BE2C (cell line): ENCODE data around the gene ZRANB1.

Experiments used
- DNase-seq: peaks from one replicate; pipeline ENCODE4 v3.0.0-alpha.2; 2020
- H3K27me3 ChIP-seq: fragments of 250-450 bp; sonication (Bioruptor Pico); 2 replicates; pipeline ENCODE4 v1.5.1; 2020; ENCODE audit warnings: mild to moderate bottlenecking
- H3K36me3 ChIP-seq: fragments of 250-450 bp; sonication (Bioruptor Pico); 2 replicates; pipeline ENCODE4 v1.5.1; 2020; ENCODE audit warnings: mild to moderate bottlenecking
- H3K4me1 ChIP-seq: fragments of 250-450 bp; sonication (Bioruptor Pico); 2 replicates; pipeline ENCODE4 v1.5.1; 2020
- H3K4me3 ChIP-seq: 2 replicates; pipeline ENCODE4 v1.5.1; 2011; ENCODE audit warnings: low read depth, low read length
- H3K9me3 ChIP-seq: fragments of 250-450 bp; sonication (Bioruptor Pico); 2 replicates; pipeline ENCODE4 v1.5.1; 2020
- TF ChIP-seq, protein P1 (sequence below): IDR thresholded peaks from 2 replicates; pipeline ENCODE4 v1.5.1; 2012; ENCODE audit warnings: mild to moderate bottlenecking, low read depth, low read length

ZRANB1 gene

DNA sequence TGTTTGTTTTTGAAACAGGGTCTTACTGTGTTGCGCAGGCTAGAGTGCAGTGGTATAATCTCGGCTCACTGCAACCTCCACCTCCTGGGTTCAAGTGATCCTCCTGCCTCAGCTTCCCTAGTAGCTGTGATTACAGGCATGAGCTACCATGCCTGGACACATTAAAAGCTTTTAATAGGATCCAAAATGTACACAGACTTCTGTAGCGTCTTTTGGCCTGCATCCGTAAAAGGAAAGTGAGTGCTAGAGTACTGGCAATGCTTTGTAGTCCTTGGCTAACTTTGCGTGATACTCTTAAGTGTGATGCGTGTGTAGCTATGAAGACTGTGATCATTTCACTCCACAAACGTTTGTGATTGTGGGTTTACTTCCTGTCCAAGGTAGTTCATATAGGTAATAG, 13.3 kb downstream of the ZRANB1 start:
- no peaks in the 10 kb centered on the region for H3K4me1 ChIP-seq
- no peak for DNase-seq

DNA sequence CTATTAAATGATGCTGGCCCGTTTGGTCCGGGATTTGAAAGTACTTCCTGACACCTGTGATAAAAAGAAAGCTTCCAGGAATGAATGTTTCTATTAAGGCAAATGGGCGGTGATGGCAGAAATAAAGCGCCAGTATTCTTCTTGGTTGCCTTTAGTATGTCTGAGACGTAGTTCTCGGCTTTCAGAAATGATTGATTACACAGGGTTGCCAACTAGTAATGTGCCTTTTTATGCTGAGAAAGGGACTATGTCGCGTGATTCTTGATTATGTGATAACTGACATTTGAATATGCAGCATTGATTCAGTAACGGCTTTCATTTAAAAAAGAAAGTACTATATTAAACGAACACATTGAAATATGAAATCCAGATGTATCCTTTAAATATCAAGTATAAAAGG, 13.9 kb downstream of the ZRANB1 start:
- H3K27me3 ChIP-seq = no peaks in the 10 kb centered on the region
- no peaks in the 10 kb centered on the region for H3K4me1 ChIP-seq
- no peak for DNase-seq
- TF ChIP-seq, protein P1, sequence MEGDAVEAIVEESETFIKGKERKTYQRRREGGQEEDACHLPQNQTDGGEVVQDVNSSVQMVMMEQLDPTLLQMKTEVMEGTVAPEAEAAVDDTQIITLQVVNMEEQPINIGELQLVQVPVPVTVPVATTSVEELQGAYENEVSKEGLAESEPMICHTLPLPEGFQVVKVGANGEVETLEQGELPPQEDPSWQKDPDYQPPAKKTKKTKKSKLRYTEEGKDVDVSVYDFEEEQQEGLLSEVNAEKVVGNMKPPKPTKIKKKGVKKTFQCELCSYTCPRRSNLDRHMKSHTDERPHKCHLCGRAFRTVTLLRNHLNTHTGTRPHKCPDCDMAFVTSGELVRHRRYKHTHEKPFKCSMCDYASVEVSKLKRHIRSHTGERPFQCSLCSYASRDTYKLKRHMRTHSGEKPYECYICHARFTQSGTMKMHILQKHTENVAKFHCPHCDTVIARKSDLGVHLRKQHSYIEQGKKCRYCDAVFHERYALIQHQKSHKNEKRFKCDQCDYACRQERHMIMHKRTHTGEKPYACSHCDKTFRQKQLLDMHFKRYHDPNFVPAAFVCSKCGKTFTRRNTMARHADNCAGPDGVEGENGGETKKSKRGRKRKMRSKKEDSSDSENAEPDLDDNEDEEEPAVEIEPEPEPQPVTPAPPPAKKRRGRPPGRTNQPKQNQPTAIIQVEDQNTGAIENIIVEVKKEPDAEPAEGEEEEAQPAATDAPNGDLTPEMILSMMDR = no peak
- H3K4me3 ChIP-seq = no peak overlapping the region
- no peaks in the 10 kb centered on the region for H3K9me3 ChIP-seq
- no peaks in the 10 kb centered on the region for H3K36me3 ChIP-seq

More for the DNA sequence above, 13.3 kb downstream of the ZRANB1 start:
- H3K27me3 ChIP-seq = no peaks in the 10 kb centered on the region
- no peaks in the 10 kb centered on the region for H3K9me3 ChIP-seq
- no peak overlapping the region for H3K4me3 ChIP-seq
- TF ChIP-seq, protein P1 = no peak
- no peaks in the 10 kb centered on the region for H3K36me3 ChIP-seq

DNA sequence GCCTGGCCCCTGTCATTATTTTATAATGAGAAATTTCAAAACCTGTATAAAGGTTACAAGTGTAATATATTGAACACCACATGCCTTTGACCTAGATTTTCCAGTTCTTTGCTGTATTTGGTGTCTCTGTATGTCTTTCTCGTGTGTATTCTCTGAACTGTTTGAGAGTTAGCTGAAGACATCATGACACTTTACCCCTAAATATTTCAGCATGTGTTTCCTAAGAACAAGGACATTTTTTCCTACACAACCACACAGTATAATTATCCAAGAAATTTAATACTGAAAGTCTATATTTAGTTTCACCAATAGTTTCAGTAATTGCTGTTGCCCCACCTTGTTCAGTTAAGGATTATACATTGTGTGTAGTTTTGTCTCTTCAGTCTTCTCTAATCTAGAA, 14.8 kb downstream of the ZRANB1 start:
- DNase-seq = no peak
- Histone ChIP-seq H3K36me3 (no peaks in the 10 kb centered on the region), H3K27me3 (no peaks in the 10 kb centered on the region), H3K4me3 (no peak overlapping the region), H3K4me1 (no peaks in the 10 kb centered on the region), H3K9me3 (no peaks in the 10 kb centered on the region)
- TF ChIP-seq, protein P1 = no peak

DNA sequence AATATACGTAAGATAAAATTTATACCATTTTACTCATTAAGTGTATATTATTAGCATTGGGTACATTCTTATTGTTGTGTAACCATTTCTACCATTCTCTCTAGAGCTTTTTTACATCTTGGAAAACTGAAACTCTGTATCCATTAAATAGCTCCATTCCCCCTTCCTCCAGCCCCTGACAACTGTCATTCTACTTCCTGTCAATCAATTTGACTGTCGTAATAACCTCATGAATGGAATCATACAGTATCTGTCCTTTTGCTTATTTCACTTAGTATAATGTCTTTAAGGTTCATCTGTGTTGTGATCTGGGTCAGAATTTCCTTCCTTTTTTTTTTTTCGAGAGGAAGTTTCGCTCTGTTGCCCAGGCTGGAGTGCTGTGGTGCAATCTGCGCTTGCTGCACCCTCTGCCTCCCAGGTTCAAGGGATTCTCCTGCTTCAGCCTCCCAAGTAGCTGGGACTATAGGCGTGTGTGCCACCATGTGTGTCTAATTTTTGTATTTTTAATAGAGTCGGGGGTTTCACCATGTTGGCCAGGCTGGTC, 15.6 kb downstream of the ZRANB1 start:
- H3K4me3 ChIP-seq = no peak overlapping the region
- no peaks in the 10 kb centered on the region for H3K9me3 ChIP-seq
- no peak for DNase-seq
- TF ChIP-seq, protein P1 = no peak
- H3K27me3 ChIP-seq = no peaks in the 10 kb centered on the region
- no peaks in the 10 kb centered on the region for H3K36me3 ChIP-seq
- H3K4me1 ChIP-seq = no peaks in the 10 kb centered on the region

DNA sequence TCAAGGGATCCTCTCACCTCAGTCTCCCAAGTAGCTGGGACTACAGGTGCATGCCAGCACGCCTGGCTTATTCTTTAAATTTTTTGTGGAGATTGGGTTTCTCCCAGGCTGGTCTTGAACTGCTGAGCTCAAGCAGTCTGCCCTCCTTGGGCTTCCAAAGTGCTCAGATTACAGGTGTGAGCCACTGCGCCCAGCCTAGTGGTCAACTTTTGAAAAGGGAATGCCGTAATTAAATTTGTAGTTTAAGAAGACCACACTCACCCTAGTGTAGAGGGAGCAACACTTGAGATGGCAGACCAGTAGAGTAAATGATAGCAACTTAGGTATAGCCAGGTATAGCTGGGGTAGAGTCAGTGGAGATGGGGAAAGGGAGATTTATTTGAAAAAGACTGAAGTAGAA, 17.6 kb downstream of the ZRANB1 start:
- DNase-seq = no peak
- no peaks in the 10 kb centered on the region for H3K9me3 ChIP-seq
- H3K4me3 ChIP-seq = no peak overlapping the region
- TF ChIP-seq, protein P1 = no peak
- no peaks in the 10 kb centered on the region for H3K36me3 ChIP-seq
- H3K4me1 ChIP-seq = no peaks in the 10 kb centered on the region
- no peaks in the 10 kb centered on the region for H3K27me3 ChIP-seq

DNA sequence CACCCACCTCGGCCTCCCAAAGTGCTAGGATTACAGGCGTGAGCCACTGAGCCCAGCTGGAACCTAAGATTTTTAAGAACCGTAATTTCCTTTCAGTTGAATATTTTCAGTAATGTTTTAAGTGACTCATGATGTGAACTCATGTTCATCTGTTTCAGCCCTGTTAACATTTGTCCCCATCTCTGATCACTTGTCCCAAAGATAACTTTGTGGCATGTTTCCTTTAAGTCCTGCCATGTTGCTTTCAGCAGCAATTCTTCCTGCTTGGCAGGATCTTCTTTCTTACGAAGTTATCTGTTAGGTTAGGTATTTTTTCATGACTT, 19.3 kb downstream of the ZRANB1 start:
- TF ChIP-seq, protein P1 = no peak
- H3K9me3 ChIP-seq = no peaks in the 10 kb centered on the region
- DNase-seq = no peak
- no peak overlapping the region for H3K4me3 ChIP-seq
- H3K4me1 ChIP-seq = no peaks in the 10 kb centered on the region
- H3K27me3 ChIP-seq = no peaks in the 10 kb centered on the region
- no peaks in the 10 kb centered on the region for H3K36me3 ChIP-seq
